SK-N-SH treated with all-trans-retinoic acid at 6 μM for 48 hours (cell line): ENCODE measurements around the gene MMP24.

Experiments
- ATAC-seq: fragments of 200-7000 bp; cut with Tn5 transposase; 3 replicates; pipeline ENCODE4 v1.9.1; 2020; ENCODE audit warnings: mild to moderate bottlenecking, moderate library complexity
- ARNTL ChIP-seq: fragments of 450-650 bp; formaldehyde crosslinking; IDR thresholded peaks from 2 replicates; pipeline ENCODE4 v1.5.0; 2020; ENCODE audit warnings: low read depth, mild to moderate bottlenecking, moderate library complexity, borderline replicate concordance
- BACH2 ChIP-seq: fragments of 250-450 bp; sonication (Bioruptor Pico); IDR thresholded peaks from 2 replicates; pipeline ENCODE4 v1.9.0; 2021; ENCODE audit warnings: mild to moderate bottlenecking, borderline replicate concordance
- CSDC2 ChIP-seq: fragments of 250-450 bp; sonication (Bioruptor Pico); IDR thresholded peaks from 2 replicates; pipeline ENCODE4 v1.5.0; 2020; ENCODE audit warnings: mild to moderate bottlenecking, moderate library complexity
- ESRRG ChIP-seq: fragments of 250-450 bp; sonication (Bioruptor Pico); IDR thresholded peaks from 2 replicates; pipeline ENCODE4 v1.6.1; 2021; ENCODE audit warnings: mild to moderate bottlenecking
- GLIS3 ChIP-seq: fragments of 250-450 bp; sonication (Bioruptor Pico); IDR thresholded peaks from 2 replicates; pipeline ENCODE4 v1.5.0; 2020; ENCODE audit warnings: mild to moderate bottlenecking, moderate library complexity
- ISL1 ChIP-seq: fragments of 250-450 bp; sonication (Bioruptor Pico); IDR thresholded peaks from 2 replicates; pipeline ENCODE4 v2.1.2; 2022; ENCODE audit warnings: mild to moderate bottlenecking, moderate library complexity
- OSR1 ChIP-seq: fragments of 250-450 bp; sonication (Bioruptor Pico); IDR thresholded peaks from 2 replicates; pipeline ENCODE4 v1.8.0; 2022; ENCODE audit warnings: moderate library complexity, mild to moderate bottlenecking, inconsistent platforms
- PPARA ChIP-seq: fragments of 250-450 bp; sonication (Bioruptor Pico); IDR thresholded peaks from 2 replicates; pipeline ENCODE4 v1.5.0; 2020; ENCODE audit warnings: mild to moderate bottlenecking, borderline replicate concordance
- RARB ChIP-seq: fragments of 250-450 bp; sonication (Bioruptor Pico); IDR thresholded peaks from 2 replicates; pipeline ENCODE4 v1.8.0; 2021; ENCODE audit warnings: mild to moderate bottlenecking, moderate library complexity
- SNAI2 ChIP-seq: fragments of 250-450 bp; sonication (Bioruptor Pico); IDR thresholded peaks from 2 replicates; pipeline ENCODE4 v1.5.0; 2020; ENCODE audit warnings: mild to moderate bottlenecking, moderate library complexity
- TCF4 ChIP-seq: fragments of 250-450 bp; sonication (Bioruptor Pico); IDR thresholded peaks from 2 replicates; pipeline ENCODE4 v1.8.0; 2021; ENCODE audit warnings: mild to moderate bottlenecking, moderate library complexity, borderline replicate concordance
- TOX ChIP-seq: fragments of 250-450 bp; sonication (Bioruptor Pico); IDR thresholded peaks from 2 replicates; pipeline ENCODE4 v1.8.0; 2021; ENCODE audit warnings: mild to moderate bottlenecking, moderate library complexity, borderline replicate concordance
- ZC3H10 ChIP-seq: fragments of 250-450 bp; sonication (Bioruptor Pico); IDR thresholded peaks from 2 replicates; pipeline ENCODE4 v1.5.1; 2021; ENCODE audit warnings: mild to moderate bottlenecking, moderate library complexity
- ZFP3 ChIP-seq: fragments of 250-450 bp; sonication (Bioruptor Pico); IDR thresholded peaks from 2 replicates; pipeline ENCODE4 v1.5.0; 2020; ENCODE audit warnings: mild to moderate bottlenecking, moderate library complexity
- ZFP30 ChIP-seq: fragments of 450-650 bp; formaldehyde crosslinking; IDR thresholded peaks from 2 replicates; pipeline ENCODE4 v1.5.0; 2022; ENCODE audit warnings: mild to moderate bottlenecking, moderate library complexity
- ZNF565 ChIP-seq: fragments of 450-650 bp; formaldehyde crosslinking; conservative IDR thresholded peaks from 2 replicates; pipeline ENCODE4 v1.5.0; 2020; ENCODE audit warnings: low read depth, mild to moderate bottlenecking, moderate library complexity
- ZNF8 ChIP-seq: fragments of 450-650 bp; formaldehyde crosslinking; IDR thresholded peaks from 2 replicates; pipeline ENCODE4 v1.5.0; 2020; ENCODE audit warnings: mild to moderate bottlenecking, moderate library complexity
- TF ChIP-seq, protein P1 (sequence below): fragments of 250-450 bp; sonication (Bioruptor Pico); IDR thresholded peaks from 2 replicates; pipeline ENCODE4 v1.8.0; 2021; ENCODE audit warnings: low read depth, mild to moderate bottlenecking, moderate library complexity, borderline replicate concordance
- TF ChIP-seq, protein P2 (sequence below): fragments of 250-450 bp; sonication (Bioruptor Pico); IDR thresholded peaks from 2 replicates; pipeline ENCODE4 v1.5.1; 2021; ENCODE audit warnings: mild to moderate bottlenecking, moderate library complexity
- TF ChIP-seq, protein P3 (sequence below): fragments of 250-450 bp; sonication (Bioruptor Pico); IDR thresholded peaks from 2 replicates; pipeline ENCODE4 v1.8.0; 2020; ENCODE audit warnings: mild to moderate bottlenecking, moderate library complexity, borderline replicate concordance

MMP24 gene

DNA sequence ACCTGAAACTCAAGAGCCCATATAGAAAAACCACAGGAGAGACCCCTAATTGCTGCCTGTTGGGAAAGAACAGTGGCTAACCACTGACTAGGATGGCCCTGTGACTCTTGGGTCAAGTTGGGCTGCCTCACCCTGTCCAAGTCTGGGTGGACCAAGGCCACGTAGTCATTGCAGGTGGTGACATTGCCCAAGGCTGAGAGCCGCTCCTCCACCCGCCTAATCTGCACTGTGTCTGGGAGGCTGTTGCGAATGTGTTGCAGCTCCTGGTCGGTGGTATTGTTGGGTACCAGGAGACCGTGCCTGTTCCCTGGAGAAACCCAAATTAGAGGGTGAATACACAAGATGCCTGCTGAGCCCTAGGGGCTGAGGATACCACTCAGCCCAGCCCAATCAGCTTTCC, 54.0 kb downstream of the MMP24 start:
- no peak for ATAC-seq
- TF ChIP-seq, protein P1, sequence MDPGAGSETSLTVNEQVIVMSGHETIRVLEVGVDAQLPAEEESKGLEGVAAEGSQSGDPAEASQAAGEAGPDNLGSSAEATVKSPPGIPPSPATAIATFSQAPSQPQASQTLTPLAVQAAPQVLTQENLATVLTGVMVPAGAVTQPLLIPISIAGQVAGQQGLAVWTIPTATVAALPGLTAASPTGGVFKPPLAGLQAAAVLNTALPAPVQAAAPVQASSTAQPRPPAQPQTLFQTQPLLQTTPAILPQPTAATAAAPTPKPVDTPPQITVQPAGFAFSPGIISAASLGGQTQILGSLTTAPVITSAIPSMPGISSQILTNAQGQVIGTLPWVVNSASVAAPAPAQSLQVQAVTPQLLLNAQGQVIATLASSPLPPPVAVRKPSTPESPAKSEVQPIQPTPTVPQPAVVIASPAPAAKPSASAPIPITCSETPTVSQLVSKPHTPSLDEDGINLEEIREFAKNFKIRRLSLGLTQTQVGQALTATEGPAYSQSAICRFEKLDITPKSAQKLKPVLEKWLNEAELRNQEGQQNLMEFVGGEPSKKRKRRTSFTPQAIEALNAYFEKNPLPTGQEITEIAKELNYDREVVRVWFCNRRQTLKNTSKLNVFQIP (CRISPR knock-in tag) = no peak
- TF ChIP-seq, protein P2, sequence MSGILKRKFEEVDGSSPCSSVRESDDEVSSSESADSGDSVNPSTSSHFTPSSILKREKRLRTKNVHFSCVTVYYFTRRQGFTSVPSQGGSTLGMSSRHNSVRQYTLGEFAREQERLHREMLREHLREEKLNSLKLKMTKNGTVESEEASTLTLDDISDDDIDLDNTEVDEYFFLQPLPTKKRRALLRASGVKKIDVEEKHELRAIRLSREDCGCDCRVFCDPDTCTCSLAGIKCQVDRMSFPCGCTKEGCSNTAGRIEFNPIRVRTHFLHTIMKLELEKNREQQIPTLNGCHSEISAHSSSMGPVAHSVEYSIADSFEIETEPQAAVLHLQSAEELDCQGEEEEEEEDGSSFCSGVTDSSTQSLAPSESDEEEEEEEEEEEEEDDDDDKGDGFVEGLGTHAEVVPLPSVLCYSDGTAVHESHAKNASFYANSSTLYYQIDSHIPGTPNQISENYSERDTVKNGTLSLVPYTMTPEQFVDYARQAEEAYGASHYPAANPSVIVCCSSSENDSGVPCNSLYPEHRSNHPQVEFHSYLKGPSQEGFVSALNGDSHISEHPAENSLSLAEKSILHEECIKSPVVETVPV = no peak
- no peak for TF ChIP-seq ZFP3 (CRISPR knock-in tag)
- TF ChIP-seq ZFP30 = no peak
- TF ChIP-seq ZC3H10 (CRISPR knock-in tag) = no peak
- no peak for TF ChIP-seq RARB
- TF ChIP-seq, protein P3, sequence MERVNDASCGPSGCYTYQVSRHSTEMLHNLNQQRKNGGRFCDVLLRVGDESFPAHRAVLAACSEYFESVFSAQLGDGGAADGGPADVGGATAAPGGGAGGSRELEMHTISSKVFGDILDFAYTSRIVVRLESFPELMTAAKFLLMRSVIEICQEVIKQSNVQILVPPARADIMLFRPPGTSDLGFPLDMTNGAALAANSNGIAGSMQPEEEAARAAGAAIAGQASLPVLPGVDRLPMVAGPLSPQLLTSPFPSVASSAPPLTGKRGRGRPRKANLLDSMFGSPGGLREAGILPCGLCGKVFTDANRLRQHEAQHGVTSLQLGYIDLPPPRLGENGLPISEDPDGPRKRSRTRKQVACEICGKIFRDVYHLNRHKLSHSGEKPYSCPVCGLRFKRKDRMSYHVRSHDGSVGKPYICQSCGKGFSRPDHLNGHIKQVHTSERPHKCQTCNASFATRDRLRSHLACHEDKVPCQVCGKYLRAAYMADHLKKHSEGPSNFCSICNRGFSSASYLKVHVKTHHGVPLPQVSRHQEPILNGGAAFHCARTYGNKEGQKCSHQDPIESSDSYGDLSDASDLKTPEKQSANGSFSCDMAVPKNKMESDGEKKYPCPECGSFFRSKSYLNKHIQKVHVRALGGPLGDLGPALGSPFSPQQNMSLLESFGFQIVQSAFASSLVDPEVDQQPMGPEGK = no peak

DNA sequence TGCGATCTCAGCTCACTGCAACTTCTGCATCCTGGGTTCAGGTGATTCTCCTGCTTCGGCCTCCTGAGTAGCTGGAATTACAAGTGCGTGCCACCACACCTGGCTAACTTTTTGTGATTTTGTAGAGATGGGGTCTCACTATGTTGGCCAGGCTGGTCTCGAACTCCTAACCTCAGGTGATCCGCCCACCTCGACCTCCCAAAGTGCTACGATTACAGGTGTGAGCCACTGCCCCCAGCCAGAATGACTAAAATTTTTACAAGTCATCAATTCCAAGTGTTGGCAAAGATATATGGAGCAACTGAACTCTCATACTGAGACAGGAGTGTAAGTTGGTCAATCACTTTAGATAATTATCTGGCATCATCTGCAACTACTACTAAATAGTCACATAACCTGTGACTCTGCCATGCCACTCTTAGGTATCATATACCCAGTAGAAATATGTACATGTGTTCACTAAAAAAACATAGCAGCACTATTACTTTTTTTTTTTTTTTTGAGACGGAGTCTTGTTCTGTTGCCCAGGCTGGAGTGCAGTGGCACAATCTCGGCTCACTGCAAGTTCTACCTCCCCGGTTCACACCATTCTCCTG, 55.1 kb downstream of the MMP24 start:
- ATAC-seq = no peak
- TF ChIP-seq, protein P3 = no peak
- TF ChIP-seq ARNTL (CRISPR knock-in tag) (no peak), TCF4 (no peak), ZFP3 (CRISPR knock-in tag) (no peak), BACH2 (CRISPR knock-in tag) (no peak), SNAI2 (CRISPR knock-in tag) (no peak), OSR1 (CRISPR knock-in tag) (no peak), PPARA (CRISPR knock-in tag) (no peak), ZFP30 (no peak), ZNF8 (CRISPR knock-in tag) (no peak), CSDC2 (no peak), ZNF565 (CRISPR knock-in tag) (no peak), TOX (CRISPR knock-in tag) (no peak), ISL1 (CRISPR knock-in tag) (no peak), ZC3H10 (CRISPR knock-in tag) (no peak), ESRRG (no peak), RARB (no peak), GLIS3 (CRISPR knock-in tag) (no peak)
- TF ChIP-seq, protein P1 (CRISPR knock-in tag) = no peak

DNA sequence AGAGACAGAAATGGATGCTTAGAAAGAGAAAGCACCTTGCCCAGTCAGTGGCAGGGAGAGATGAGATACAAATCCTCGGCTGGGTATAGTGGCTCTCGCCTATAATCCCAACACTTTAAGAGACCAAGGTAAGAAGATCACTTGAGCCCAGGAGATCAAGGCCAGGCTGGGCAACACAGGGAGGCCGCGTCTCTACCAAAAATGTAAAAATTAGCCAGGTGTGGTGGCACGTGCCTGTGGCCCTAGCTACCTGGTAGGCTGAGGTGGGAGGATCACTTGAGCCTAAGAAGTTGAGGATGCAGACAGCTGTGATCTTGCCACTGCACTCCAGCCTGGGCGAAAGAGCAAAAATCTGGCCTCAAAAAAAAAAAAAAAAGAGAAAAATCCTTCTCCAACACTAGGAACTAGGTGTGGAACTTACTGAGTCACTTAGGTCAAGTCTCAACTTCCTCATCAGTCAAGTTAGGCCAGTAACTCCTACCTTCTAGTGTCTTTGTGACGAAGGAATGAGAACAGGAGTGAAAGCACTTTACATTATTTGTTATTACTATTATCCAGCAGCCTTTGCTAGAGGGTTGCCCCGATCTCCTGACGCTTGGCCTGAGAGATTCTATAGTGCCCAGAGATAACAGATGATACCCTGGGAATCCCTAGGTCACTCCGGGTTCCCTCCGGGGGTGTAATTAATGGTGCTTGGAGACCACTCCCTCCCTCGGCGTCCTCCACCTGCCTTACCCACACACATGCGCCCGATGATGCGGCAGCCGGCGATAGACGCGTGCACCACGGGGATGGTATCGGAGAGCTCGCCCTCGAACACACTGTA, 57.2 kb downstream of the MMP24 start:
- TF ChIP-seq ARNTL (CRISPR knock-in tag) (no peak), ZFP3 (CRISPR knock-in tag) (no peak), TCF4 (no peak), TOX (CRISPR knock-in tag) (no peak), RARB (no peak), PPARA (CRISPR knock-in tag) (no peak), ISL1 (CRISPR knock-in tag) (no peak), ZFP30 (no peak), ZNF565 (CRISPR knock-in tag) (no peak), SNAI2 (CRISPR knock-in tag) (no peak)
- TF ChIP-seq, all 23 proteins: peak for 0
- no peak; the same call in 1 of the 3 replicates for ATAC-seq
